ENCODE results near the gene ZYG11B. TPM values are rescaled to one million over a fixed set of nuclear protein-coding genes. Genes with fewer than 3 reads are reported as not detected.

The ZYG11B gene
- polyA plus RNA-seq, 3 donors, result 7.3 to 17.5 (median 15.8) TPM

GRCh38 chr1:52753169-52753568, 26.9 kb downstream of the ZYG11B start:
- Histone ChIP-seq H3K9ac (ENCODE audit: insufficient read depth, low read length, poor library complexity, severe bottlenecking) (no peak overlapping the region), H3K27ac (ENCODE audit: low read depth in 1 of 2, low read length in 2 of 2) (no peak overlapping the region), H3K4me1 (ENCODE audit: control insufficient read depth in 1 of 2, insufficient read depth in 2 of 2, low read length in 2 of 2) (no peaks in the 10 kb centered on the region), H2AFZ (ENCODE audit: insufficient read depth, low read depth, low read length, poor library complexity, severe bottlenecking) (no peak overlapping the region), H4K20me1 (ENCODE audit: insufficient read depth, low read length) (peaks cover 16% of the 10 kb centered on the region), H3K36me3 (replicated peaks in 1 of 2; ENCODE audit: control insufficient read depth in 1 of 2, insufficient read depth in 2 of 2, low read length in 2 of 2) (peaks cover 19 to 23% of the 10 kb centered on the region in 2 donors), H3K27me3 (ENCODE audit: control insufficient read depth in 2 of 2, insufficient read depth in 2 of 2, low read length in 2 of 2) (no peaks in the 10 kb centered on the region), H3K9me3 (replicated peaks in 1 of 2; ENCODE audit: control insufficient read depth in 1 of 2, insufficient read depth in 1 of 2, low read length in 2 of 2) (no peaks in the 10 kb centered on the region), H3K4me3 (replicated peaks in 1 of 3; ENCODE audit: low read depth in 2 of 3, low read length in 3 of 3) (no peak overlapping the region), H3K4me2 (replicated peaks; ENCODE audit: extremely low read depth, low read length, poor library complexity, severe bottlenecking) (no peak overlapping the region), H3K79me2 (ENCODE audit: insufficient read depth, low read length) (no peaks in the 10 kb centered on the region)
- intact Hi-C loops (cut with micrococcal nuclease), result no loop called here
- H3K4me1 Mint-ChIP-seq, result no peaks in the 10 kb centered on the region
- peaks cover 22 to 29% of the 10 kb centered on the region in 2 donors for H3K36me3 Mint-ChIP-seq
- H3K4me3 Mint-ChIP-seq, result no peak overlapping the region
- no peak for DNase-seq
- WGBS (ENCODE audit: insufficient coverage), result no CpG with 5 or more reads among the region's 4 CpGs
- peak overlapping the region in 1 of 7 donors; percentile 59 for H3K27ac Mint-ChIP-seq
- H3K9me3 Mint-ChIP-seq, result no peaks in the 10 kb centered on the region
- H3K27me3 Mint-ChIP-seq (ENCODE audit: low read depth in 3 of 3), result no peaks in the 10 kb centered on the region
- TF ChIP-seq CTCF (IDR thresholded peaks at IDR 0.05), result no peak

- H3K27me3 ChIP-seq (ENCODE audit: control insufficient read depth in 2 of 2, insufficient read depth in 2 of 2, low read length in 2 of 2), result no peaks in the 10 kb centered on the region
- H3K4me3 Mint-ChIP-seq, result no peak overlapping the region
- H3K9ac ChIP-seq (ENCODE audit: insufficient read depth, low read length, poor library complexity, severe bottlenecking), result no peak overlapping the region
- no peak overlapping the region for H3K4me3 ChIP-seq (replicated peaks in 1 of 3; ENCODE audit: low read depth in 2 of 3, low read length in 3 of 3)
- no peaks in the 10 kb centered on the region for H3K9me3 Mint-ChIP-seq
- no peaks in the 10 kb centered on the region for H3K79me2 ChIP-seq (ENCODE audit: insufficient read depth, low read length)
- H3K36me3 Mint-ChIP-seq, result peaks cover 31 to 41% of the 10 kb centered on the region in 2 donors
- no peak for TF ChIP-seq CTCF (IDR thresholded peaks at IDR 0.05)
- H3K36me3 ChIP-seq (replicated peaks in 1 of 2; ENCODE audit: control insufficient read depth in 1 of 2, insufficient read depth in 2 of 2, low read length in 2 of 2), result peaks cover 33 to 48% of the 10 kb centered on the region in 2 donors
- no peak for DNase-seq
- WGBS (ENCODE audit: insufficient coverage), result no CpG with 5 or more reads among the region's 2 CpGs
- H3K4me2 ChIP-seq (replicated peaks; ENCODE audit: extremely low read depth, low read length, poor library complexity, severe bottlenecking), result no peak overlapping the region
- no peaks in the 10 kb centered on the region for H3K4me1 Mint-ChIP-seq
- no peaks in the 10 kb centered on the region for H3K4me1 ChIP-seq (ENCODE audit: control insufficient read depth in 1 of 2, insufficient read depth in 2 of 2, low read length in 2 of 2)
- intact Hi-C loops (cut with micrococcal nuclease), result no loop called here
- H4K20me1 ChIP-seq (ENCODE audit: insufficient read depth, low read length), result peaks cover 11% of the 10 kb centered on the region
- no peak overlapping the region for H3K27ac ChIP-seq (ENCODE audit: low read depth in 1 of 2, low read length in 2 of 2)
- no peak overlapping the region for H3K27ac Mint-ChIP-seq
- no peak overlapping the region for H2AFZ ChIP-seq (ENCODE audit: insufficient read depth, low read depth, low read length, poor library complexity, severe bottlenecking)
- no peaks in the 10 kb centered on the region for H3K9me3 ChIP-seq (replicated peaks in 1 of 2; ENCODE audit: control insufficient read depth in 1 of 2, insufficient read depth in 1 of 2, low read length in 2 of 2)
- no peaks in the 10 kb centered on the region for H3K27me3 Mint-ChIP-seq (ENCODE audit: low read depth in 3 of 3)
Measured at GRCh38 chr1:52756020-52756419, 29.8 kb downstream of the ZYG11B start.

All from CD14-positive monocyte (primary cell).